Mucosa of descending colon (tissue), 3 donors: ENCODE results near the gene CGNL1. TPM values are rescaled to one million over a fixed set of nuclear protein-coding genes. Genes with fewer than 3 reads are reported as not detected.

ENCODE experiments used
- ATAC-seq: fragments of 200-7000 bp; cut with Tn5 transposase; one replicate; pipeline ENCODE4 v1.9.1; 2020; ENCODE audit warnings: mild to moderate bottlenecking, moderate library complexity
- DNase-seq, 3 donors: peaks; one replicate each; pipeline ENCODE4 v3.0.0-alpha.2; 2020
- H3K36me3 ChIP-seq: fragments of 200-600 bp; one replicate; pipeline ENCODE4 v1.8.0; 2021; ENCODE audit warnings: low read depth, mild to moderate bottlenecking
- H3K4me1 ChIP-seq: fragments of 200-600 bp; one replicate; pipeline ENCODE4 v1.8.0; 2021; ENCODE audit warnings: low read depth, mild to moderate bottlenecking
- H3K4me3 ChIP-seq: fragments of 200-600 bp; one replicate; pipeline ENCODE4 v1.8.0; 2021; ENCODE audit warnings: mild to moderate bottlenecking
- H3K9me3 ChIP-seq: fragments of 200-600 bp; one replicate; pipeline ENCODE4 v1.8.0; 2021; ENCODE audit warnings: mild to moderate bottlenecking
- intact Hi-C, 2 donors: fragments of 100-400 bp; cut with DNase I in 1 of 2; cut with micrococcal nuclease in 1 of 2; formaldehyde crosslinking; loops; one replicate each; pipeline versions ENCODE4 v1.11.0 to v1.11.1; 2022; cut with DNase I, micrococcal nuclease
- total RNA-seq, 3 donors: library from RNA; stranded (reverse); fragmentation: NEBNext Ultra II Directional in 2 of 3; extraction: Animal tissue kit (Norgen Biotek cat#: 25700) in 2 of 3; gene quantifications; one replicate each; pipeline versions ENCODE4 v1.2.1 to v1.2.4, GENCODE V29; 2021 to 2023
- TF ChIP-seq, protein P1 (sequence below): fragments of 200-600 bp; IDR thresholded peaks from one replicate; pipeline ENCODE4 v1.8.0; 2022; ENCODE audit warnings: antibody characterized with exemption, mild to moderate bottlenecking
- donor health status: DM: no; HTN: no; CAD: no; lungs with moderate emphysema.
- donor health status: DM: no; HTN: no; CAD: no.
- donor health status: DM: no; HTN: yes; CAD: no.

Gene CGNL1
- total RNA-seq, 3 donors from 2014 or later, result 3.3 to 4.5 (median 3.9) TPM

DNA sequence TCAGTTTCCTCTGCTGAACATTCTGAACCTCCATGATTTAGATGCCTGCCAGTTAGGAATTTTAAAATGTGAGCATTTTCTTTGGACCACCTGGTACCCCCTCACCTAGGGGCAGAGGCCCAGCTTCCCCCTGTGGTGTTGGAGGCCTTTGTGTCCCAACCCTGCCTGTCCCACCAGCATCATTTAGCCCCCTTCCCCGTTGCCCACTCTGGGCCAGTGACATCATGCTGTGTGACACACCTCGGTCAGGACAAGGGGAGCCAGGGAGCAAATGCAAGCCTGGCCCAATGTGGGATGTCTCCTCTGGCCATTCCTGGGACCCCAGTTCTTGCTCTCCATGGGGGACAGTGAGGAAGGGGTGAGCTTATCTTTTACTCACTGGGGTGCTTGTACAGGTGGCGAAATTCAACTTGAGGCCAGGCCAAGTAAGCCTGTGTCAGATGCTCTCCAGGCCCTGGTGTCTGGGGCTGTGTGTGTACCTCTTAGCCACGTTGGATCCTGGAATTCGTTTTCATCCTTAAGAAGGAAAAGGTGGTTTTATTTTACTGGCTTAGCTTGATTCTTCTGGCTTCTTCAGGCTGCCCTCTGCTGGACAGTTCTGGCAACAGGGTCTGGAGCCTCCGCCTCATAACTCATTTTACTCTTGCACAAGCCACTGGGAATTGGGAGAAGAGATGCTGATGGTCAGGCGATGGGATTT lies 165.7 kb downstream of the CGNL1 start:
- Histone ChIP-seq H3K4me3 (no peak overlapping the region), H3K36me3 (no peaks in the 10 kb centered on the region), H3K4me1 (peaks cover 10% of the 10 kb centered on the region), H3K9me3 (no peaks in the 10 kb centered on the region)
- DNase-seq (peak in 2 of 3 donors; percentile 83 to 92), ATAC-seq (peak; percentile 74)
- intact Hi-C loops, result no loop called here
- TF ChIP-seq, protein P1, sequence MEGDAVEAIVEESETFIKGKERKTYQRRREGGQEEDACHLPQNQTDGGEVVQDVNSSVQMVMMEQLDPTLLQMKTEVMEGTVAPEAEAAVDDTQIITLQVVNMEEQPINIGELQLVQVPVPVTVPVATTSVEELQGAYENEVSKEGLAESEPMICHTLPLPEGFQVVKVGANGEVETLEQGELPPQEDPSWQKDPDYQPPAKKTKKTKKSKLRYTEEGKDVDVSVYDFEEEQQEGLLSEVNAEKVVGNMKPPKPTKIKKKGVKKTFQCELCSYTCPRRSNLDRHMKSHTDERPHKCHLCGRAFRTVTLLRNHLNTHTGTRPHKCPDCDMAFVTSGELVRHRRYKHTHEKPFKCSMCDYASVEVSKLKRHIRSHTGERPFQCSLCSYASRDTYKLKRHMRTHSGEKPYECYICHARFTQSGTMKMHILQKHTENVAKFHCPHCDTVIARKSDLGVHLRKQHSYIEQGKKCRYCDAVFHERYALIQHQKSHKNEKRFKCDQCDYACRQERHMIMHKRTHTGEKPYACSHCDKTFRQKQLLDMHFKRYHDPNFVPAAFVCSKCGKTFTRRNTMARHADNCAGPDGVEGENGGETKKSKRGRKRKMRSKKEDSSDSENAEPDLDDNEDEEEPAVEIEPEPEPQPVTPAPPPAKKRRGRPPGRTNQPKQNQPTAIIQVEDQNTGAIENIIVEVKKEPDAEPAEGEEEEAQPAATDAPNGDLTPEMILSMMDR, result peak; percentile 81

DNA sequence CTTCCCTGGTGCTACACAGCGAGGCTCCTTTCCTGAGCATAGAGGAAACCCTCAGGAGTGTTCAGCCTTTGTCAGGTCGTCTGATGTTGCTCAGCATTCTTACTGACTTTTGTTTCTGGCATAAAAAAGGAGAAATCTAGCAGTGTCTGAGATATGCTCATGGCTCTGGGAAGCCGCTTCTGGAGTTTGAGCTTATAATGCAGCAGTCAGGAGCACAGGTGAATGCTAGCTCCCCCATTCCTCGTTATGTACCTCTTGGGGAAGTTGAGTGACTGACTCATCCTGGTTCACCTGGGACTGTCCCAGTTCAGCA lies 166.2 kb downstream of the CGNL1 start:
- intact Hi-C loops, result no loop called here
- Histone ChIP-seq H3K4me1 (peaks cover 7% of the 10 kb centered on the region), H3K9me3 (no peaks in the 10 kb centered on the region), H3K36me3 (no peaks in the 10 kb centered on the region), H3K4me3 (no peak overlapping the region)
- TF ChIP-seq, protein P1, result no peak
- no peak for ATAC-seq
- no peak for DNase-seq

DNA sequence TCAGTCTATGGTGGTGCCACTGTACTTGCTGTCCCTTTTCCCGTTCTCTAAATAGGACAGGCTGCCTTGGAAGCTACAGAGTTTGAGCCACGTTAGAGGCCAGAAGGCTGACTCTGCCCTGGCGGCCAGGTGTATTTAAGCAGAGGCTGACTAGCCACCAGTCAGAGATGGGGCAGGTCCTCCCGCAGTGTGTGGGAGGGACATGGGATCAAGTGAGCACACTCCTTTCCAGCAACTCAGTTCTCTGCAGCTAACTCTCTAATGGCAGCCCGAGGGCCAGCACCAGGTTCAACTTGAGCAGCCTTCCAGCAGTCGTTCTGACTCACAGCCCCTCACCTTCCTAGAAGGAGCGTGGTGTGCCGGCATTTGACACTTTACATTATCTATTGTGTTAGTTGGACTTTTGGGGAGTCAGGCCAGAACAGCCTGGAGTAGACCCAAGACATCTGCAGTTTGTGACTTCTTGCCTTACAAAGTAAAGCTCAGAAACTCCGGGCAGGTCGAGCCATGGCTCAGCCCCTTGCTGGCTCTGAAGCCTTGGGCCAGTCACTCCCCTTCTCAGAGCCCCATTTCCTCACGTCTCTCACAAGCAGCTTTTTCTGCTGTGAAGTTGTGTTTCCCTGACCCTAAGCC lies 168.7 kb downstream of the CGNL1 start:
- intact Hi-C loops, result no loop called here

DNA sequence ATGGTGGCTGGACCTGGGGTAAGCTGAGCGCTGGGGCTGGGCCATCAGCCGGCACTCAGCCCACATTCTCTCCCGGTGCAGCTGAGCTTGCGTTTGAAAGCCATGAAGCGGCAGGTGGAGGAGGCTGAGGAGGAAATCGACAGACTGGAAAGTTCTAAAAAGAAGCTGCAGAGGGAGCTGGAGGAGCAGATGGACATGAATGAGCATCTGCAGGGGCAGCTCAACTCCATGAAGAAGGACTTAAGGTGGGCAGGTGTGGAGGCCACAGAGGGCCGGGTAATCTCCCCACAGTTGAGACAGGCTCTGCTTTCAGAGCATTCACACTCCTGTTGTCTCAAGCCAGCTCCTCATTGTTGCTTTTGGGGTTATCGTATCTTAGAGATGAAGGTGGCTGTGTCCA lies 169.7 kb downstream of the CGNL1 start:
- DNase-seq (no peak), ATAC-seq (no peak)
- Histone ChIP-seq H3K4me3 (no peak overlapping the region), H3K4me1 (peaks cover 17% of the 10 kb centered on the region), H3K36me3 (no peaks in the 10 kb centered on the region), H3K9me3 (no peaks in the 10 kb centered on the region)
- intact Hi-C loops, result no loop called here
- TF ChIP-seq, protein P1, result no peak

More for the DNA sequence above, 168.7 kb downstream of the CGNL1 start:
- Histone ChIP-seq H3K36me3 (no peaks in the 10 kb centered on the region), H3K9me3 (no peaks in the 10 kb centered on the region), H3K4me3 (no peak overlapping the region), H3K4me1 (peaks cover 10% of the 10 kb centered on the region)
- DNase-seq (no peak), ATAC-seq (no peak)
- TF ChIP-seq, protein P1, result no peak

DNA sequence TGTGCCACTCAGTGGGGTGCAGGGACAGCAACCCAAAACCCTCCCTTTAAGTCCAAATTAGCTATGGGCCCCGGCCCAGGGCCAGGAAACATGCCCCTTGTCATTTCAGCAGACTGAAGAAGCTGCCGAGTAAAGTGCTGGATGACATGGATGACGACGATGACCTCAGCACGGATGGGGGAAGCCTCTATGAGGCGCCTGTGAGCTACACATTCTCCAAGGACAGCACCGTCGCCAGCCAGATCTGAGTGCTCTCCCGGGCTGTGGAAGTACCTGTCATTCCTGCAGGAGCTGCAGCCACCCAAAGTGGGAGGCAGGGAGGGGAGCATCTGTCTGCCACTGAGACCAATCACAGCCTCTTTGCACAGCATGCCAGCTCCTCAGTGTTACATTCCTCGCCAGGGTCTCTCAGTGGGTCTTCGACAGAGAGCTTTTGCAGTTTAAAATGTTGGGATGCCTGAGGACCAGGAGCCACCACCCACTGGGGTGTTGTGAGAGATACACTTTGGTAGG lies 171.0 kb downstream of the CGNL1 start:
- TF ChIP-seq, protein P1, result no peak
- Histone ChIP-seq H3K9me3 (no peaks in the 10 kb centered on the region), H3K4me3 (no peak overlapping the region), H3K36me3 (no peaks in the 10 kb centered on the region), H3K4me1 (peaks cover 17% of the 10 kb centered on the region)
- DNase-seq, result no peak
- ATAC-seq, result no peak
- intact Hi-C loops, result no loop called here
